GM15510 (cell line): ENCODE results near the gene PGC.
A peak's percentile ranks its signal among the peaks of the same experiment; 100 is the strongest.

Experiments used
- POLR2A ChIP-seq: IDR thresholded peaks from 3 replicates; pipeline ENCODE4 v1.6.1; 2011; ENCODE audit warnings: borderline replicate concordance; ENCODE audit not compliant: insufficient read length; ENCODE audit errors: extremely low read depth

PGC gene

DNA sequence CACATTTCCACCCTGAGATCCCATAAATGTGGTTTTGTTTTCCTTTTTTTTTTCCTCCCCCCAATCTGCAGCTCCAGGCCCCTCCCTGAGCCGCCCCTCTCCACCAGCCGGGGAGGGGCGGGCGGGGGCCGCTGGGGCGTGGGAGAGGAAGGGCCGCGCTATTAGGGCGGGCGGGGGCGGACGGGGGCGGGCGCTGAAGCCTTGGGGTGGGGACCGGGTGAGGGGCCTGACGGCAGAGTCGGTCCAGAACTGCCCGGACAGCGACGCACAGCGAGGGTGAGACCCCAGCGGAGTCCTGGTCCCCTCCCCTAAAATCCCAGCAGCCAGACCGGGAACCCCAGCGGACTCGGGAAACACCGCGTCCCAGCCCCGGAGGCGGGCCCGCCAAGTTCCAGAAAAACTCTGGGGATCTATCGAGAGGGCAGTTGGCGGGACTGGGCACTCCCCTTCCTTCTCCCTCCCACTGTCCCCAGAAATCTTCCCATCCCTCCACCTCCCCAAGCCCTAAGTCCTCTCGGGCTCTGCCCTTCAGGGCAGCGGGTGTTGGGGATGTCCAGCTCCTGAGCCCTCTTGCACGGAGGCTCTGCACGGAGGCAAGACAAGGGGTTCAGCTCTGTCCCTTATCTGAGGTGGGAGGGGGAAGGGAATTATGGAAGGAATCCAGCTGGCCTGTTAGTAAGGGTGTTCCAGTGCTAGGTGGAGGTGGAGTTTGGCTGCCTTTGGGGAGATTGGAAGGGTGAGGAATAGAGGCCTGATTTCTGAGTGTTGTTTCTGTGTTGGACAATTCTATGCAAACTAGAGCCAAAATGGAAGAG, 33.6 kb upstream of the PGC start, which contains the start of gene PRICKLE4:
PRICKLE4 (plus strand) TSS at position 232 of the 815 bp plus-strand sequence. CDS start 2,692 bp downstream, outside the sequence.
- no peak for TF ChIP-seq POLR2A

DNA sequence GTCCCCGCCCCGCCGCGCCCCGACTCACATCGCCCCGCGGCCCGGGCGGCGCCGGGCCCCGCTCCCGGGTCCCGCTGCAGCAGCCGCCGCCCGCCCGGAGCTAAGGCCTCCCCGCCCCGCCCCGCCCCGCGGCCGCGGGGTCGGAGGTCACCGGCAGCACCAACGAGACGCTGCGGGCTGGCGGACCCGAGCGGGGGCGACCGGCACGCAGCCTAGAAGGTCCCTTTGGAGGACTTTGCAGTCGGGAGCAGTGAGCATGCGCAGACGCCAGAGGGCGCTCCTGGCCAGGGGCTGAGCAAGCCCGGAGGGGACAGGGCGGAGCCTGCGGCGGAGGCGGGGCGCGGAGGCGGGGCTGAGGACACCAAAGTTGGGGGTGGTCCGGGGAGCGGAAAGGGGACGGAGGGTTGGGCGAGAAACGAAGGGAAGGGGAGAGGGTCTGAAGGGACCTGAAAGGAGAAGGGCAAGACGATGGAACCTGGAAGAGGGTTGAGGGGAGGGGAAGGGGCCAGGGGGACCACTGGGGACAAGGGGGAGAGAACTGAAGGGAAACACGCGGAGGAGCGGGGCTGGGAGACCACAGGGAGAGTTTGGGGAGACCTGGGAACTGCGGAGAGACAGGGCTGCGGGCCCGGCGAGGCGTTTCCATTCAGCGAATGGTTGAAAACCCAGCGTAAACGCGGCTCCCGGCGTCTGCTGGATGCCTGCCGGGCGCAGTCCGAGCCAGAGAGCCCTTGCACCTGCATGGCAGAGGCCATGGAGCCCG, 32.8 kb upstream of the PGC start, which contains the start of gene FRS3:
FRS3 (minus strand) TSS at position 113 of the 763 bp plus-strand sequence. CDS start 2,913 bp downstream, outside the sequence.
- peak; percentile 59 for TF ChIP-seq POLR2A

DNA sequence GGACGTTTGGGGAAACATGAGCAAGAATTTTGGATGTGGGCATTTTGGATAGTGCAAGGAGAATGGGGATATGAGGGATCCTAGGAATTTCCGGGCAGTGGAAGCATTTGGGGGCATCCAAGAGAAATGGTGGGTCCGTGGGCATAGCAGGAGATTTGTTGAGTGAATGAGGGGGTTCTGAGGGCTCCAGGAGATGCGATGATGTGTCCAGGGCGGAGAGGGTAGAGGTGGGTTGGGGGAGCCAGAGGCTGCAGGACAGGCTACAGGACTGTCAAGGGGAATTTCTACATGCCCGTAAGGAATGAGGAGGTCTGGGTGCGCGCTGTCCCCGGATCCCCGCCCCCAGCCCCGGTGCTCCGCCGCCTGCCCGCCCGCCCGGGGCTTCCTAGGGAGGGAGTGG, 32.1 kb upstream of the PGC start:
- no peak for TF ChIP-seq POLR2A

DNA sequence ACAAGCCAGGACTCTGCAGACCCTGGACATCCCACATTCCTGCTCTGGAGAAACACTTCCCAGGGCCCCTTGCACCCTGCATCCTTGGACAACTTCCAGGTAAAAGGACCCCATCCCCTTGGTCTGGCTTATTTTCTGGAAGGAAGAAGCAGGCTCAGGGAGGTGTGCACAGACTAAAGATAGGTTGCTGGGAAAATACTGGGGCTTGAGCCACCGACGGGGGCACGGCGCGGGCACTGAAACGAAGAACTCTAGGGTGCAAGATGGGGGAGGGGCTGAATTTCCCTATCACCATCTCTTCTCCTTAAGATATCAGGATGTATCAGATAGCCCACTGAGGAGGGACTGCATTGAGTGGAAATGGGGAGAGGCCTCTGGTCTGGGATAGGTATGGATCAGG, 31.7 kb upstream of the PGC start:
- no peak for TF ChIP-seq POLR2A

DNA sequence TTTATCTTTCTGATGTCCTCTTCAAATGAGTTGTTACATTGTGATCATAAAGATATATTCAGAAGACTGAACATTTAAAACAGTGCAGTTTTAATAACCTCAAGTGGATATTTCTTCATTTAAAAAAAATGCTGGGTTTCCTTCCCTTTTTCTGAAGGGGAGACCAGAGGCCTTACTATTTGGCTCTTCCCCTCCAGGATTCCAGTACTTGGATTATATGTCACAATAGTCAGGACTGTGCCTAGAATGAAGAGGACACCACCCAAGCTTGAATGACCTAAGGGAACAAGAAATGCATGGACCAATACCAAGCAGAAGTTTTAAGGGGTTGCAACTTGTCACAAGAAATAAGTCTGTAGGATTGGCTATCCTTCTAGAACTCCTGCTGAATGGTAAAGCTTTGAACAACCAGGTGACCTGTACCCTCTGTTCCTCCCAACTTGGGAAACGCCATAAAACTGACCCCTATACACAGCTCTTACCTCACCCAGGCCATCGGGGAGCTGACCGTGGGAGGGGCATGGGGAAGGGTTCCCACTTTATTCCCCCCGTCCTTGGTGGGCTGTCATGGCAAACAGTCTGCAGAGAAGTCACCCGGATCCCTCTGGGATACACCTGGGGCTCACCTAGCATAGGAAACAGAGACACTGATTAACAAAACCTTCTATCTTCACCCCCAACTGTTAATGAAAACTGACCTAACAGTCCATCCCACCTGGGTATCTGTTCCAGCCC, 30.5 kb upstream of the PGC start:
- no peak for TF ChIP-seq POLR2A

DNA sequence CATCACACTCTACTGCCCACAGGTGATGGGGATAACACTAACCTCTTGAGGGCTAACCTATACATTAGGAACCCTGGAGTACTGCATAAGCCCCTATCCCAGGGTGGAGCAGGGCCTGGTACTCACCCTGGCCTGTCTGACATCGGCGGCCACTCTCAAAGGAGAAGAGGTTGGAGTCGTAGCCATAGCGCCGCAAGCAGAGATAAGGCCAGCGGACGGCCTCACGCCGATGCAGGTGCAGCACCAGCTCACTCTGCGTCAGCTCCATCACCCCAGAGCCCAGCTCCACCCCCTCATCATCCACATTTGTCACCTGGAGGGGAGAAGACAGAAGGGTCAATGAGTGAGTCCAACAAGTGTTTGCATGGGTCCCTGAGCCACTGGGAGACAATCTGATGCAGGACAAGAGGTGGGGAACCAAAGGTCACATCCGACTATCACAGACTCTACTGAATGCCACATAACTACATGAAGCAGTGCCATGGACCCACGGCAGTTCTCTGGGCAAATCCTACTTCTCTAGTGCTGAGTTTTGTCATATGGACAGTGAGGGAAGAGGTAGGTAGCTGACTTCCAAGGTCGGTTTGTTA, 28.2 kb upstream of the PGC start:
- TF ChIP-seq POLR2A = no peak

DNA sequence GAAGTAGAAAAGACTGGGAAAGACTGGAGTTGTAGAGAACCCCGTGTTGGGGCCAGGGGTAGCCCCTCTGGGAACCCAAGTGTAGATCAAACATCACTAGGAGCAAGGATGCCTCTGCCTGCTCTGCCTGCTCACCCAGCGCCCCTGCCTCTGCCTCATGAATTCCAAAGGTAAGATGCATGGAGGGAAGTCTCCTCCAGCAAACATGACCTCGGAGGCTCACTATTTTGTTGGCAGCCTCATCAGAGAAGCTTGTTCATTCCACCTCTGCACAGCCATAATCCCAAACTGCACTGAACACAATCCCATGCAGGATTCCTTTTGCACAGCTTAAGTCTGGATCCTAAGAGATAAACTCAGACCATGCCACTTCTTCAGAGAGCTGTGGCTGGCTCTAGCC, 27.6 kb upstream of the PGC start:
- no peak for TF ChIP-seq POLR2A

DNA sequence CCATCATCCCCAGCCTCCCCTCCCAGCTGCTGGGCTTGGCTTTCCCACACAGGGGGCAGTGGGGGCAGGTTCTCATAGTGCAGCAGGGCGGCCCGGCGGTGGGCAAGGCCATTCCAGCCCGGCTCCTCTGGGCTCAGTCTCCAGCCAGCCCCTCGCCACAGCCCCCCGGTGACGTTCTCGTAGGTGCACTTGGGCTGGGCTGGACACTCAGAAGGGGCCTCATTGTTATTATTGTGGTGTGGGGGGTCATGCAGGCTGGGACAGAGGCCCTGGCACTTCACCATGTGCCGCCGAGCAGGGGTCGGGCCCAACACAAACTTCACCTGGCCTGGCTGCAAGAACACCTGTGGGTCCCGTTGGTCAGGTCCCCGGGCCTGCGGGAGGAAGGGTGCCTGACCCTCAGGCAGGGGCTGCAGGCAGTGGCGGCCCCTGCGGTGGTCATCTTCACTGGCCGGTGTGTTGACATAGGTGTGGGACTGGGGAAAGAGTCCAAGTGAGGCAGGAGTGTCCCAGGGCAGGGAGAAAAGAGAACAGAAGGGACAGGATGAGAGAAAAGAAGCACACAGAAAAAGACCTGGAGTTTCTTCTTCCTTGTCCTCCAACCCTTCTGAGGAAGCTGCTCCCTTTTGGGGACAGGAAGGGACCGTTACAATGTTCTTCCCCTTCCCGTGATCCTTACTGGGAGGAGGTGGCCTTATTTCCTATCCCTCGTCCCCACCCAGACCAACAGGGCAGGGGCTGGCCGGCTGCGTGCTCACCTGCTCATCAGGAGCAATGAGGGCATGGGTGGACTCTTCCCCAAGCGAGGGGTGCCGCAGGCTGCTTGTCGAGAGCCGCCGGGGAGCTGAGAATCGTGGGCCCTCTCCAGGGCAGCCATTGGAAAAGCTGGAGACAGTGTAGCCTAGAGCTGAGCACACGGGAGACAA, 24.1 kb upstream of the PGC start:
- no peak for TF ChIP-seq POLR2A

DNA sequence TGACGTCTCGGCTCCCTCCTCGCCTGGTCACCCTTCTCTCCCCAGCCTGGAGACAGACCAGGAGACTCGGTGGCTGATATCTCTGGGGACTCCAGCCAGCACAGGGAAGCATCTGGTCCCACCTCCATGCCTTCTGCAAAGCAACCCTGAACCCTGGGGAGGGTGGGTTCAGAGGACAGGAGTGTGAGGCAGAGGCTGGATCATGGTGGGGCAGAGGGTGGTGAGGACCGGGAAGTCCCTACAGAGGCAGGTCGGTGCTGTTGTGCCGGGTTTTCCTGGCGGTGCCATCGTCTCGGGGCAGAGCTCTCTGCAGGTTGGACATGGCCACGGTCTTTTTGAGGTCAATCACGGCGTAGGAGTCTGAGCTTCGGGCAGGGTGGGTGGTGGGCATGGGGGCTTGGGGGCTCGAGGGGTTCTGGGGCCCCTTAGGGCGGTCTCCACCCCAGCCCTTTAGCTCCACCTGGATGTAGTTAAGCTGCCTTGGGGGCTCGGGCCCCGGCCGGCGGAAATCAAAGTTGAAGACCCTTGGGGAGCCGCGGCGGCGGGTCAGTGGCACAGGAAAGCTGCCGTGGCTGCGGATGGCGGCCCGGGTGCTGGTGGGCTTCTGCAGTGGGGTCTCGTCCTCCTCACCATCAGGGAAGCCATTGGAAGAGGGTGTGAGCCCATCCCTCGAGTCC, 23.3 kb upstream of the PGC start:
- no peak for TF ChIP-seq POLR2A

DNA sequence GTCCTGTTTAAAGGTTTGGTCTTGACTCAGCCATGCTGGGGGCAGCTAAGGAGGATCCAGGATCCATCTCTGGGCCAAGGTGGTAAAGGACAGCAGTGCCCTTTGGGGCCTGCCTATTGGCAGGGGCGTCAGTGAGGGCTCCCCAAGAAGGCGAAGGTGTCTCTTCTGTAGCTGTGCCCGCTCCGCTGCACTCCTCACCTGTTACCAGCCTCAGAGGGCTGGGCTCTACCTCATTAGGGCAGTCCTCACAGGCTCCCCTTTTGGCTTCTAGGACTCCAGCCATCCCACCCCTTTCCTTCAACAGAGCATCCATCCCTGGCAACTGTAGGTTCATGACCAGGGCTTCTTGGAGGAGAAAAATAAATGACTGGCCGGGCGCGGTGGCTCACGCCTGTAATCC, 22.2 kb upstream of the PGC start:
- TF ChIP-seq POLR2A = no peak

DNA sequence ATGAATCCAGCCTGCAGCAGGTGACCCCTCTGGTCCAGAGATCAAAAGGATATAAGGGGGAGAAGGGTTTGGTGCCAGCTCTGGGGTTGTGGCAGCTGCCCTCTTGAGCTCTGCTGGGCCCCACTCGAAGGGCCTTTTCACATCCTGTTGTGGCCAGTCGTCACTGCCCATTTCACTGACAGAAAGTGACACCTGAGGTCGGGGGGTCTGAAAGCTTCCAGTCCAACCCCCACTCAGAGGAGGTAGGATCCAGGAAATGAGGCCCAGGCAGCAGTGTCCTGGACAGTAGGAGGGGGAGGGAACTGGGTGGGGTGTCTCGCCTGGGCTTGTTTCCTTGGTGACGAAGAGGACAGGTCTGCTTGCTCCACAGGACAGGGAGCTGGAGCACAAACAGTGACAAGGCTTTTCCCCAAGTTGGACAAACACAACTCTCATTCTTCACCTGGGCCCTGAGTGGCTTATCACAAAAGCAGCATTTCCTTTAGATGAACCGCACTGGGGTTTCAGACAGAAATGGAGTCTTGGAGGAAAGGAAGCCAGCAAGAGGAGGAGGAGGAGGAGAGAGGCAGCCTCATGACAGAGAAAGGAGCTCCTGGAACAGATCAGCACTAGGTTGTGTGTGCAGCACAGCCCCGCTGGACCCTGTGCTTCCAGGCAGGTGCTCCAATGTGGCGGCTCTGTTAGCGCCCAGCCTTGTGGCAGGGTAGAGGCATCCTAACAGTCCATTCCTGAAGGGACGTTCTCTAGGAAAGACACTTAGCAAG, 21.5 kb upstream of the PGC start:
- no peak for TF ChIP-seq POLR2A

DNA sequence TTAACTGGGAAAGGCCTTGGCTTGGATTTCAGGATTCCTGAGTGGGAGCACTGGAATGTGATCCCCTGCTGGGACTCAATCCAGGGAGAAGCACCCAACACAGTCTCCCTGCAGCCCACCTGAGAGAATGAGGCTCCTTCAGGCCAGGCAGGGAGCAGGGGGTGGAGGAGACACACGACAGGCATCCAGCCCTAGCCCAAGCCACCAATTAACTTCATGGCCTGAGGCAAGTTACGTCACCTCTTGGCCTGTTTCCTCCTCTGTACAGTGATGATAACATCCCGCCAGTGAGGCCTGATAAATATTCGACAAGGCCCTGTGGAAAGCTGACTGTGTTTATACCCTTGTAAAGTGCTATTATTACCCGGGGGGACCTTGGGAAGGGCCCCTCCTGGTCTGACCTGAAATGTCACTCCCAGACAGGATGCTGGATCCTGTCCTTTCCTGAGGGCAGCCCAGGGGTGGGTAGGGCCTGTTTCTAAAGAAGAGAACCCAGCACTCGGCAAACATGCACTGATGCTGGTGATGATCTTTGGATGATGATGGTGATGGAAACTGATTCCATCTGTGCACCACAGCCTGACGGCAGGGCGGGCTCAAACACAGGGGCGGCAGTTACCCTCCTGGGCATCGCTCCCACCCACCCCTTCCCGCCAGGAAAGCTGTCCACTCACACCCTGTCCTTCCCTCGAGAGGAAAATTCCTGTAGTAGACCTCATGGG, 20.1 kb upstream of the PGC start:
- no peak for TF ChIP-seq POLR2A

DNA sequence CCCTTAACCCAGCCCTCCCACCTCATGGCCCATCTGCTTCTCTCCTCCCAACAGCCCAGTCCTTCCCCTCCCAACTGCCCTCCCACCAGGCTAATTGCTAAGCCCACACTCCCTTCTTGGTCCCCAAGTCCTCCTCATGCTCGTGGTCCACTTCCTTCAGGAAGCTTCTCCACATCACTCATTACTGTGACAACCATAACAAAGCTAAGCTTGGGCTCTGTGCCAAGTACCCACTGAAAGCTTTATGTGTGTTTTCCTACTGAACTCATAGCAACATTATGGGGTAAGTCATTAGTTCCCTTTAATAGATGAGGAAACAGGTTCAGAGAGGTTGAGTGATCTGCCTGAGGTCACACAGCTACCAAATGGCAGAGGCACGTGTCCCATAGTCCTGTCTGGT, 16.3 kb upstream of the PGC start:
- TF ChIP-seq POLR2A = no peak
